GM18517 (cell line): Measurements from ENCODE around the gene TRAPPC10.
"Not testable (repeated sequence)": the region's sequence is repeated elsewhere in the genome, so short reads cannot be mapped to it uniquely, and the experiment has no call there.

ENCODE experiments used
- ATAC-seq: cut with Tn5 transposase; IDR thresholded peaks from one replicate; pipeline ENCODE4 v1.9.1; 2021; ENCODE audit warnings: mild to moderate bottlenecking, moderate library complexity; ENCODE audit not compliant: unreplicated experiment

Gene TRAPPC10

GRCh38 chr21:44086636-44087425 is 74.7 kb downstream of the TRAPPC10 start:
- ATAC-seq, result no peak

GRCh38 chr21:44087426-44088400 is 75.6 kb downstream of the TRAPPC10 start:
- ATAC-seq, result no peak

- ATAC-seq, result no peak
These were observed 76.3 kb downstream of the TRAPPC10 start for GRCh38 chr21:44088401-44088780.

- ATAC-seq, result no peak
These were observed 77.1 kb downstream of the TRAPPC10 start for GRCh38 chr21:44089001-44089911.

- ATAC-seq, result no peak
These were observed 78.2 kb downstream of the TRAPPC10 start for GRCh38 chr21:44090325-44090724.

GRCh38 chr21:44092211-44092610 is 80.1 kb downstream of the TRAPPC10 start:
- no peak for ATAC-seq

- ATAC-seq, result no peak
These were observed 81.7 kb downstream of the TRAPPC10 start for GRCh38 chr21:44093761-44094160.

- ATAC-seq, result no peak
These were observed 82.7 kb downstream of the TRAPPC10 start for GRCh38 chr21:44094832-44095231.

GRCh38 chr21:44098507-44098906 is 86.4 kb downstream of the TRAPPC10 start:
- ATAC-seq, result not testable (repeated sequence)

GRCh38 chr21:44098964-44099363 is 86.9 kb downstream of the TRAPPC10 start:
- not testable (repeated sequence) for ATAC-seq

GRCh38 chr21:44107026-44107501 is 95.0 kb downstream of the TRAPPC10 start, which contains the start of gene PWP2:
TSS of gene PWP2 (plus strand) at chr21:44107399. CDS start at chr21:44107417, 18 bp downstream.
- ATAC-seq, result peak; percentile 69

GRCh38 chr21:44107589-44107988 is 95.5 kb downstream of the TRAPPC10 start:
- not testable (repeated sequence) for ATAC-seq

- not testable (repeated sequence) for ATAC-seq
These were observed 101.7 kb downstream of the TRAPPC10 start for GRCh38 chr21:44113702-44114371.

GRCh38 chr21:44122131-44122530 is 110.0 kb downstream of the TRAPPC10 start:
- not testable (repeated sequence) for ATAC-seq

- not testable (repeated sequence) for ATAC-seq
These were observed 115.7 kb downstream of the TRAPPC10 start for GRCh38 chr21:44127827-44128226.

GRCh38 chr21:44133715-44134057 is 121.6 kb downstream of the TRAPPC10 start:
- not testable (repeated sequence) for ATAC-seq

GRCh38 chr21:44134732-44135131 is 122.6 kb downstream of the TRAPPC10 start:
- ATAC-seq, result not testable (repeated sequence)

GRCh38 chr21:44138039-44138438 is 125.9 kb downstream of the TRAPPC10 start:
- not testable (repeated sequence) for ATAC-seq

- ATAC-seq, result not testable (repeated sequence)
These were observed 127.9 kb downstream of the TRAPPC10 start for GRCh38 chr21:44139787-44140551.
